Measurements from ENCODE around the gene PLCH1. TPM values are rescaled to one million over a fixed set of nuclear protein-coding genes. Genes with fewer than 3 reads are reported as not detected.

Gene PLCH1
- total and polyA plus RNA-seq, 2 experiments from 2014 or later = 2.7 to 6.2 TPM

DNA sequence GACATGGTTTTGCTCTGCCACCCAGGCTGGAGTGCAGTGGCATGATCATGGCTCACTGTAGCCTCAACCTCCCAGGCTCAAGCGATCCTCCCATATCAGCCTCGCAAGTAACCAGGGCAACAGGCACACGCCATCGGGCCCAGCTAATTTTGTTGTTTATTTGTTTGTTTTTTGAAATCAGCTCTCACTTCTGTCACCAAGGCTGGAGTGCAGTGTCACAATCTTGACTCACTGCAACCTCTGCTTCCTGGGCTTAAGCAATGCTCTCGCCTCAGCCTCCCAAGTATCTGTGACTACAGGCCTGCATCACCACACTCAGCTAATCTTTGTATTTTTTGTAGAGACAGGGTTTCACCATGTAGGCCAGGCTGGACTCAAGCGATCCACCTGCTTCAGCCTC lies 26.3 kb upstream of the PLCH1 start:
- Histone ChIP-seq H3K27me3 (no peaks in the 10 kb centered on the region), H3K27ac (no peak overlapping the region), H3K9me3 (ENCODE audit: low read depth) (no peaks in the 10 kb centered on the region), H3K36me3 (peaks cover 4% of the 10 kb centered on the region), H3K4me3 (no peak overlapping the region), H3K4me1 (ENCODE audit: low read depth) (no peaks in the 10 kb centered on the region)
- TF ChIP-seq, protein P1, sequence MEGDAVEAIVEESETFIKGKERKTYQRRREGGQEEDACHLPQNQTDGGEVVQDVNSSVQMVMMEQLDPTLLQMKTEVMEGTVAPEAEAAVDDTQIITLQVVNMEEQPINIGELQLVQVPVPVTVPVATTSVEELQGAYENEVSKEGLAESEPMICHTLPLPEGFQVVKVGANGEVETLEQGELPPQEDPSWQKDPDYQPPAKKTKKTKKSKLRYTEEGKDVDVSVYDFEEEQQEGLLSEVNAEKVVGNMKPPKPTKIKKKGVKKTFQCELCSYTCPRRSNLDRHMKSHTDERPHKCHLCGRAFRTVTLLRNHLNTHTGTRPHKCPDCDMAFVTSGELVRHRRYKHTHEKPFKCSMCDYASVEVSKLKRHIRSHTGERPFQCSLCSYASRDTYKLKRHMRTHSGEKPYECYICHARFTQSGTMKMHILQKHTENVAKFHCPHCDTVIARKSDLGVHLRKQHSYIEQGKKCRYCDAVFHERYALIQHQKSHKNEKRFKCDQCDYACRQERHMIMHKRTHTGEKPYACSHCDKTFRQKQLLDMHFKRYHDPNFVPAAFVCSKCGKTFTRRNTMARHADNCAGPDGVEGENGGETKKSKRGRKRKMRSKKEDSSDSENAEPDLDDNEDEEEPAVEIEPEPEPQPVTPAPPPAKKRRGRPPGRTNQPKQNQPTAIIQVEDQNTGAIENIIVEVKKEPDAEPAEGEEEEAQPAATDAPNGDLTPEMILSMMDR (IDR thresholded peaks at IDR 0.05; ENCODE audit: low read depth, low read length) = no peak
- DNase-seq (ENCODE audit: low read depth in 1 of 2, low spot score in 1 of 2) = no peak

DNA sequence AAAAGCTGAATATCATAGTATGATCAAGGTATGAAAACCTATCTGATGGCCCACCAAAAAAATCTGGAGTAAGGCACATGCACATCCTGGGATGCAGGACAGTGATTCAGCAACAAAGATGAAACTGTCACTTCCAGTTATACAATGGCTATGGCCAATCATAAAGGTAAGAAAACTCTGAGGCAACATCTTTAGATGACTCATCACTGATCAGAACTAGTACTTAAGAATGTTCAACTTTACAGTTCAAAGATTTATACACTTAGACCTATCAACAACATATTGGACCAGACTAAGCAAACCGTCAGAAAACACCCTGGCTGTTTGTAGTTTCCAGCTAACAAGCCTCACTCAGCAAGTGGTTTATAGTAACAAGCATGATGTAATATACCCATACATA lies 21.3 kb upstream of the PLCH1 start:
- Histone ChIP-seq H3K4me3 (no peak overlapping the region), H3K4me1 (ENCODE audit: low read depth) (no peaks in the 10 kb centered on the region), H3K9me3 (ENCODE audit: low read depth) (no peaks in the 10 kb centered on the region), H3K27ac (no peak overlapping the region), H3K27me3 (no peaks in the 10 kb centered on the region), H3K36me3 (peaks cover 4% of the 10 kb centered on the region)
- TF ChIP-seq, protein P1 (IDR thresholded peaks at IDR 0.05; ENCODE audit: low read depth, low read length) = no peak
- DNase-seq (ENCODE audit: low read depth in 1 of 2, low spot score in 1 of 2) = no peak

DNA sequence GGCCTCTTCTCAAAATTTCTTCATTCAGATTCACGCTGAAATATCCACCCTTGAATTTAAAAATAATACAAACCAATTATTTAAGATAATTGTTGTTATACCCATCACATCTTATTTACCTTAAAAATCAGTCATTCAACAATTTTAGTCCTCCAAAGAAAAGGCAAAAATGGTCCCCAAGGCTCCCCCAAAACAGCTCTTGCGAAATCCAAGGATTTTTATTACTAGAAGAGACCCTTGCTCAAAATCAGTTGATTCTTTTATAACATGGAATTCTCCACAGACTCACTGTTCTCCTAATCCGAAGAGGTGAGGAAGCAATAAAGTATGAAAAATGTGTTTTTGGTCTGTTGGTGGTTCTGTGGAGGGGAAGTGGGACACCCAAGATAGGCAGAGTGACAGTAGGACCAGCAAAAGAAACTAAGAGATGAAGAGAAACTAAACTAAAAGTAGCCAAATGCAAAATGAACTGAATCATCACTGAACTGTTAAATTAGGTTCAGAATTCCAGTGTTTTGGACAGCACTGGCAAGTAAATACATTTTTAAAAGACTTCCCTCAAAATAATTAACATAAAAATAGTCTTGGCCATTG lies 19.1 kb upstream of the PLCH1 start:
- TF ChIP-seq, protein P1 (IDR thresholded peaks at IDR 0.05; ENCODE audit: low read depth, low read length) = no peak
- no peak for DNase-seq (ENCODE audit: low read depth in 1 of 2, low spot score in 1 of 2)
- peaks cover 4% of the 10 kb centered on the region for H3K36me3 ChIP-seq
- no peaks in the 10 kb centered on the region for H3K27me3 ChIP-seq
- no peaks in the 10 kb centered on the region for H3K9me3 ChIP-seq (ENCODE audit: low read depth)
- H3K4me1 ChIP-seq (ENCODE audit: low read depth) = no peaks in the 10 kb centered on the region
- H3K27ac ChIP-seq = no peak overlapping the region
- H3K4me3 ChIP-seq = no peak overlapping the region

DNA sequence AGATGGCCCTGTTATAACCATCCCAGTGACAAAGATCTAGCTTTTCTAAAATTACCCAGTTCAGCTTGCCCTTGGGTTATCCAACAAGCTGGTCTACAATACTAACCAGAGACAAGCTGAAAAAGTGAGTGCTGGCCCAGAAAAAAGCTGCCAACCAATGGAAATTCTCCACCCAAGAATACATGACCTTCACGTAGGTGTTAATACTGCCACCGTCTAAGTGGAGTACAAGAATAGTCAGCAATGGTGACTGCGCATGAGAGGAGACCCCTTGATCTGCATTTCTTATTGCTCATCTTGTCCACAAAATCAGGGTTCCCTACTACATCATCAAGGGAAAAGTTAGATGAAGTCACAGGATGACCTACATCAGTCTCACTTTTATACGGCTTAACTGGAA lies 15.8 kb upstream of the PLCH1 start:
- no peaks in the 10 kb centered on the region for H3K4me1 ChIP-seq (ENCODE audit: low read depth)
- no peaks in the 10 kb centered on the region for H3K27me3 ChIP-seq
- H3K27ac ChIP-seq = no peak overlapping the region
- no peaks in the 10 kb centered on the region for H3K36me3 ChIP-seq
- TF ChIP-seq, protein P1 (IDR thresholded peaks at IDR 0.05; ENCODE audit: low read depth, low read length) = no peak
- no peak for DNase-seq (ENCODE audit: low read depth in 1 of 2, low spot score in 1 of 2)
- H3K4me3 ChIP-seq = no peak overlapping the region
- no peaks in the 10 kb centered on the region for H3K9me3 ChIP-seq (ENCODE audit: low read depth)

DNA sequence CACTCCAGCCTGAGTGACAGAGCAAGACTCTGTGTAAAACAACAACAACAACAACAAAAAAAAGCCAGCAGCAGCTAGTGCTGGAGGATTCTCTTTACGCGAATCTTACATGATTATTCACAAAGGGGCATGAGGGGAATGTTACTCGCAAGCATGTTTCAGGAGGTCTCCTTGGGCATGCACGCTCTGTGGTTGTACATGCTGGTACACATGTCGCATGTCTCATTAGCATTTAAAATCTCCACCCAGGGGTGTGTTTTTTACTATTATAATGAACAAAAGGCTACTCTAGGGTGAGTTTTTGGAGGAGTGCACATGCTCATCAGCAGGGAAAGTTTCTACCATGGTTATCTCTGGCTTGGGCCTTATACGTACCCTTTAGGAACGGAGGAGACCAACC lies 12.7 kb upstream of the PLCH1 start:
- no peak overlapping the region for H3K27ac ChIP-seq
- H3K9me3 ChIP-seq (ENCODE audit: low read depth) = no peaks in the 10 kb centered on the region
- no peaks in the 10 kb centered on the region for H3K4me1 ChIP-seq (ENCODE audit: low read depth)
- TF ChIP-seq, protein P1 (IDR thresholded peaks at IDR 0.05; ENCODE audit: low read depth, low read length) = no peak
- no peak for DNase-seq (ENCODE audit: low read depth in 1 of 2, low spot score in 1 of 2)
- no peaks in the 10 kb centered on the region for H3K36me3 ChIP-seq
- no peak overlapping the region for H3K4me3 ChIP-seq
- no peaks in the 10 kb centered on the region for H3K27me3 ChIP-seq
